AG09319 (cell line): ENCODE measurements around the gene KLF2.

Experiments used
- DNase-seq: peaks from one replicate; pipeline ENCODE4 v3.0.0-alpha.2; 2010; ENCODE audit warnings: low read depth; ENCODE audit errors: extremely low read depth
- CTCF ChIP-seq: IDR thresholded peaks from 2 replicates; pipeline ENCODE4 v1.5.1; 2011; ENCODE audit warnings: low read depth, mild to moderate bottlenecking, inconsistent platforms, low read length, moderate library complexity

KLF2 gene

GRCh38 chr19:16371540-16371986 is 46.9 kb downstream of the KLF2 start:
- no peak for TF ChIP-seq CTCF
- no peak for DNase-seq

- no peak for TF ChIP-seq CTCF
- DNase-seq = no peak
Measured at GRCh38 chr19:16372065-16372915, 47.7 kb downstream of the KLF2 start.

GRCh38 chr19:16373079-16373478 is 48.5 kb downstream of the KLF2 start:
- DNase-seq = no peak
- no peak for TF ChIP-seq CTCF

GRCh38 chr19:16373532-16373931 is 48.9 kb downstream of the KLF2 start:
- DNase-seq = no peak
- TF ChIP-seq CTCF = no peak

- DNase-seq = no peak
- no peak for TF ChIP-seq CTCF
Measured at GRCh38 chr19:16373989-16374388, 49.4 kb downstream of the KLF2 start.

GRCh38 chr19:16374436-16374835 is 49.8 kb downstream of the KLF2 start:
- no peak for DNase-seq
- no peak for TF ChIP-seq CTCF

- TF ChIP-seq CTCF = no peak
- DNase-seq = no peak
Measured at GRCh38 chr19:16375157-16375935, 50.7 kb downstream of the KLF2 start.
